PC-3 (cell line): ENCODE results near the gene ATP8A2. TPM values are rescaled to one million over a fixed set of nuclear protein-coding genes. Genes with fewer than 3 reads are reported as not detected.
"Not testable (repeated sequence)": the region's sequence is repeated elsewhere in the genome, so short reads cannot be mapped to it uniquely, and the experiment has no call there.

Source experiments
- ATAC-seq: fragments of 200-7000 bp; cut with Tn5 transposase; 2 replicates; pipeline ENCODE4 v1.9.1; 2020; ENCODE audit warnings: mild to moderate bottlenecking, moderate library complexity
- BruUV-seq: library from RNA; stranded (reverse); fragments of 400-500 nt; replicated peaks from 2 replicates; lab custom pipeline; 2021; lab: Mats Ljungman, UMichigan
- CTCF ChIA-PET: fragments of 300-600 bp; sonication (Branson Sonifier 250); formaldehyde crosslinking; loops from one replicate; lab custom pipeline; 2022; ENCODE audit warnings: antibody characterized with exemption; lab: Charles Lee
- POLR2A ChIA-PET: fragments of 300-600 bp; sonication (Branson Sonifier 250); formaldehyde crosslinking; loops from one replicate; lab custom pipeline; 2022; ENCODE audit warnings: antibody characterized with exemption; ENCODE audit not compliant: unreplicated experiment; lab: Charles Lee
- DNase-seq: peaks from one replicate; pipeline ENCODE4 v3.0.0-alpha.2; 2015
- H2AFZ ChIP-seq: fragments of 300-600 bp; sonication (generic); 2 replicates; pipeline ENCODE4 v1.6.0; 2016; ENCODE audit warnings: antibody characterized with exemption, low read length
- H3F3A ChIP-seq: fragments of 300-600 bp; sonication (generic); one replicate; pipeline ENCODE4 v1.6.0; 2017; ENCODE audit warnings: antibody characterized with exemption, low read length, control low read depth, mild to moderate bottlenecking; ENCODE audit not compliant: unreplicated experiment
- H3K27ac ChIP-seq: fragments of 300-600 bp; sonication (generic); 2 replicates; pipeline ENCODE4 v1.5.1; 2016; ENCODE audit warnings: mild to moderate bottlenecking, low read length
- H3K27me3 ChIP-seq: fragments of 300-600 bp; sonication (generic); 2 replicates; pipeline ENCODE4 v1.6.1; 2016; ENCODE audit warnings: low read length, mixed read lengths
- H3K36me3 ChIP-seq: fragments of 300-600 bp; sonication (generic); 2 replicates; pipeline ENCODE4 v1.6.1; 2016; ENCODE audit warnings: low read depth, mixed run types, low read length, mixed read lengths
- H3K4me1 ChIP-seq: fragments of 300-600 bp; sonication (generic); 2 replicates; pipeline ENCODE4 v1.5.1; 2016; ENCODE audit warnings: low read length; ENCODE audit not compliant: insufficient read depth
- H3K4me2 ChIP-seq: fragments of 300-600 bp; sonication (generic); 2 replicates; pipeline ENCODE4 v1.6.0; 2016; ENCODE audit warnings: low read length
- H3K4me3 ChIP-seq: fragments of 300-600 bp; sonication (generic); 2 replicates; pipeline ENCODE4 v1.5.1; 2016; ENCODE audit warnings: mild to moderate bottlenecking, low read length, mixed read lengths
- H3K79me2 ChIP-seq: fragments of 300-600 bp; sonication (generic); 2 replicates; pipeline ENCODE4 v1.6.1; 2017; ENCODE audit warnings: low read length, mixed read lengths
- H3K9ac ChIP-seq: fragments of 300-600 bp; sonication (generic); 2 replicates; pipeline ENCODE4 v1.6.0; 2016; ENCODE audit warnings: mild to moderate bottlenecking, low read length
- H3K9me2 ChIP-seq: fragments of 300-600 bp; sonication (generic); replicated peaks from 2 replicates; pipeline ENCODE4 v1.6.1; 2016; ENCODE audit warnings: mixed run types, low read length, mixed read lengths
- H3K9me3 ChIP-seq: fragments of 300-600 bp; sonication (generic); 2 replicates; pipeline ENCODE4 v1.6.1; 2016; ENCODE audit warnings: low read length, mixed read lengths
- H4K20me1 ChIP-seq: fragments of 300-600 bp; sonication (generic); 2 replicates; pipeline ENCODE4 v1.6.1; 2016; ENCODE audit warnings: low read length, mixed read lengths
- EZH2 ChIP-seq: fragments of 300-600 bp; sonication (generic); IDR thresholded peaks from one replicate; pipeline ENCODE4 v1.6.1; 2017; ENCODE audit warnings: antibody characterized with exemption, mild to moderate bottlenecking, low read length; ENCODE audit not compliant: unreplicated experiment
- EZH2phosphoT487 ChIP-seq: fragments of 300-600 bp; sonication (generic); IDR thresholded peaks from 2 replicates; pipeline ENCODE4 v1.6.1; 2018; ENCODE audit warnings: mild to moderate bottlenecking, antibody characterized with exemption, low read length, borderline replicate concordance
- intact Hi-C: fragments of 100-400 bp; cut with micrococcal nuclease; formaldehyde crosslinking; loops from 2 replicates; pipeline ENCODE4 v1.9.0; 2023
- total RNA-seq: library from RNA; depleted of rRNA; stranded (reverse); fragments of >200 nt; gene quantifications from 2 replicates; pipeline ENCODE4 v1.2.3, GENCODE V29; 2014
- TF ChIP-seq, protein P1 (sequence below): fragments of 300-600 bp; sonication (generic); conservative IDR thresholded peaks from 2 replicates; pipeline ENCODE4 v1.5.1; 2017; ENCODE audit warnings: antibody characterized with exemption, low read depth, mild to moderate bottlenecking, low read length

The ATP8A2 gene
- total RNA-seq, 1 experiment from 2014 or later = 0.04 TPM

DNA sequence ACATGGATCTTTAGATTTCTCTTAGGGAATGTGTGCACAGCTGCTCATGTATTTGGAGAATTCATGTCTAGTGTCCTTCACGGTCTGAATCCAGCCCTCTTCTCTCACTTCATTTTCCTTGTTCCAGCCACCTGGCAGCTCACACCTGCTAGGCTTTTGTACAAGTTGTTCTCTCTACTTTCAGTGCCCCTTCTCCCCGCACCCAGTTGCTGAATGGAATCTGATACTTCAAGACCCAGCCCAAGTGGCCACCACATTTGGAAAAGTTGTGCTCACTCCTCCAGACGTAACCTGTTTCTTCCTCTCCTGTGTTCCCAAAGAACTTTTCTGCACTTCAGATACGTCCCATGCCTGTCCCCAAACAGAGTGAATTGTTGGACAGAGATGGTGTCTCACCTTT lies 444.5 kb downstream of the ATP8A2 start:
- no peak for ATAC-seq
- no peaks in the 10 kb centered on the region for H3F3A ChIP-seq

DNA sequence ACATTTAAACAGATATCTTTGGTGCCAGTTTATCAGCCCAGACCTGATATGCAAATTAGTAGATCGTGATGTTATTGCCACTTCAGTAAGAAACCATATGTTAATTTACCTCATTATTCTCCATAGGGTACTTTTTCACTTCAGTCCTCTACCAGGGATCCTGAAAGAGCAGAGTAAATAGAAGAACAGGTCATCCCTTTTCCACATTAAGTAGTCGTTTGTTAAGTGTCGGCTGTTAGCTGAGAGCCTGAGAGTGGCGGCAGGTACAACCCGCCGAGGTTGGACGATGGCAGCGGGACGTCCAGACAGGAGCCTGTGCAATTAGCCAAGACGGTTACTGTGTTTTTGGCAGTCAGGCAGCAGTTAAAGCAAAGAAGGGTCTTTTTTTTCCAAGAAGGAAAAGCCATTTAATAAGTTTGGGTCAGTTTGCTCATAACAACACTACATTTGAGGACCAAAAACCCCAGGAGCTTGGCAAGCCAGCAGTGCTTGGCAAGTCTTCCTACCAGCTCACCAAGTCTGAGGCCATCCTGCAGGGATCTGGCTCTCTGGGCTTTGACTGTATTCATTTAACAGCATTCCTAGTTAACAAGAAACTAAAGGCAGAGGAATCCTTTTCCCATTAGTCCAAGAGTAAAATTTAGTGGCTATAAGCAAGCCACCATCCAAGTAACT lies 448.2 kb downstream of the ATP8A2 start:
- ChIA-PET POLR2A (no interaction called here), CTCF (no interaction called here)
- no peaks in the 10 kb centered on the region for H3F3A ChIP-seq
- H3K27ac ChIP-seq = no peak overlapping the region
- no peak for ATAC-seq
- H3K9me2 ChIP-seq = no peaks in the 10 kb centered on the region
- no peak overlapping the region for H2AFZ ChIP-seq
- no peak overlapping the region for H3K9ac ChIP-seq
- no peaks in the 10 kb centered on the region for H3K27me3 ChIP-seq
- no peaks in the 10 kb centered on the region for H3K4me1 ChIP-seq
- no peak for DNase-seq
- H3K79me2 ChIP-seq = no peaks in the 10 kb centered on the region
- no peaks in the 10 kb centered on the region for H4K20me1 ChIP-seq
- H3K36me3 ChIP-seq = no peaks in the 10 kb centered on the region
- H3K4me3 ChIP-seq = no peak overlapping the region
- BruUV-seq = no TSS peak
- H3K9me3 ChIP-seq = no peaks in the 10 kb centered on the region
- TF ChIP-seq, protein P1, sequence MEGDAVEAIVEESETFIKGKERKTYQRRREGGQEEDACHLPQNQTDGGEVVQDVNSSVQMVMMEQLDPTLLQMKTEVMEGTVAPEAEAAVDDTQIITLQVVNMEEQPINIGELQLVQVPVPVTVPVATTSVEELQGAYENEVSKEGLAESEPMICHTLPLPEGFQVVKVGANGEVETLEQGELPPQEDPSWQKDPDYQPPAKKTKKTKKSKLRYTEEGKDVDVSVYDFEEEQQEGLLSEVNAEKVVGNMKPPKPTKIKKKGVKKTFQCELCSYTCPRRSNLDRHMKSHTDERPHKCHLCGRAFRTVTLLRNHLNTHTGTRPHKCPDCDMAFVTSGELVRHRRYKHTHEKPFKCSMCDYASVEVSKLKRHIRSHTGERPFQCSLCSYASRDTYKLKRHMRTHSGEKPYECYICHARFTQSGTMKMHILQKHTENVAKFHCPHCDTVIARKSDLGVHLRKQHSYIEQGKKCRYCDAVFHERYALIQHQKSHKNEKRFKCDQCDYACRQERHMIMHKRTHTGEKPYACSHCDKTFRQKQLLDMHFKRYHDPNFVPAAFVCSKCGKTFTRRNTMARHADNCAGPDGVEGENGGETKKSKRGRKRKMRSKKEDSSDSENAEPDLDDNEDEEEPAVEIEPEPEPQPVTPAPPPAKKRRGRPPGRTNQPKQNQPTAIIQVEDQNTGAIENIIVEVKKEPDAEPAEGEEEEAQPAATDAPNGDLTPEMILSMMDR = no peak
- TF ChIP-seq EZH2phosphoT487 (no peak), EZH2 (no peak)
- H3K4me2 ChIP-seq = no peak overlapping the region
- intact Hi-C loops = loop anchor here (10.0 kb wide), 1 partner anchor 245 kb away; no protein-coding TSS in a partner anchor

More for the DNA sequence above, 444.5 kb downstream of the ATP8A2 start:
- ChIA-PET POLR2A (no interaction called here), CTCF (no interaction called here)
- H3K4me2 ChIP-seq = no peak overlapping the region
- H3K4me1 ChIP-seq = no peaks in the 10 kb centered on the region
- H3K9me3 ChIP-seq = no peaks in the 10 kb centered on the region
- no peaks in the 10 kb centered on the region for H4K20me1 ChIP-seq
- no peak for DNase-seq
- TF ChIP-seq EZH2 (no peak), EZH2phosphoT487 (no peak)
- TF ChIP-seq, protein P1 = no peak
- no TSS peak for BruUV-seq
- no peaks in the 10 kb centered on the region for H3K9me2 ChIP-seq
- intact Hi-C loops = no loop called here
- H3K79me2 ChIP-seq = no peaks in the 10 kb centered on the region
- H3K27me3 ChIP-seq = no peaks in the 10 kb centered on the region
- no peak overlapping the region for H2AFZ ChIP-seq
- no peak overlapping the region for H3K4me3 ChIP-seq
- no peak overlapping the region for H3K27ac ChIP-seq
- no peak overlapping the region for H3K9ac ChIP-seq
- no peaks in the 10 kb centered on the region for H3K36me3 ChIP-seq

DNA sequence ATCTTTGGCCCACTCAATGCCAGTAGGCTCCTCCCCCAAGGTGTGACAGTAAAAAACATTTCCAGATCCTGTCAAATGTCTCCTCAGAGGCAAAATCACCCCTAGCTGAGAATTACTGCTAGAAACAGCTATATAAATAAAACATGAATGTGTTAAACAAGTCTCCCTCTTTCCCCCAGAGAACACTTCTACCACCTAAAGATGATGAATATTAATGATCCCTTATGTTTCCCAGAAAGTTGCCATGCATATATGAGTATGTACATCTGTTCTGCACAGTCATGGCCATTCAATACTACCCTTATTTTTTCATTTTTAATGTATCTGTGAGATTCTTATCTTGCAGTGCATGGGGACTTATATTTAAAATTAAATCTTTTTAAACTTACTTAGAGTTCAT lies 450.0 kb downstream of the ATP8A2 start:
- H3K27ac ChIP-seq = no peak overlapping the region
- no peaks in the 10 kb centered on the region for H4K20me1 ChIP-seq
- H3K36me3 ChIP-seq = no peaks in the 10 kb centered on the region
- no peak overlapping the region for H3K4me2 ChIP-seq
- no peak for TF ChIP-seq EZH2phosphoT487
- TF ChIP-seq EZH2 = no peak
- TF ChIP-seq, protein P1 = no peak
- H2AFZ ChIP-seq = no peak overlapping the region
- no peaks in the 10 kb centered on the region for H3K9me2 ChIP-seq
- no peaks in the 10 kb centered on the region for H3K27me3 ChIP-seq
- H3K79me2 ChIP-seq = no peaks in the 10 kb centered on the region
- no peaks in the 10 kb centered on the region for H3K4me1 ChIP-seq
- intact Hi-C loops = loop anchor here (10.0 kb wide), 1 partner anchor 247 kb away; no protein-coding TSS in a partner anchor
- H3K9me3 ChIP-seq = no peaks in the 10 kb centered on the region
- ChIA-PET CTCF (no interaction called here), POLR2A (no interaction called here)
- ATAC-seq (no peak), DNase-seq (no peak)
- H3K4me3 ChIP-seq = no peak overlapping the region
- H3F3A ChIP-seq = no peaks in the 10 kb centered on the region
- BruUV-seq = no TSS peak
- H3K9ac ChIP-seq = no peak overlapping the region

DNA sequence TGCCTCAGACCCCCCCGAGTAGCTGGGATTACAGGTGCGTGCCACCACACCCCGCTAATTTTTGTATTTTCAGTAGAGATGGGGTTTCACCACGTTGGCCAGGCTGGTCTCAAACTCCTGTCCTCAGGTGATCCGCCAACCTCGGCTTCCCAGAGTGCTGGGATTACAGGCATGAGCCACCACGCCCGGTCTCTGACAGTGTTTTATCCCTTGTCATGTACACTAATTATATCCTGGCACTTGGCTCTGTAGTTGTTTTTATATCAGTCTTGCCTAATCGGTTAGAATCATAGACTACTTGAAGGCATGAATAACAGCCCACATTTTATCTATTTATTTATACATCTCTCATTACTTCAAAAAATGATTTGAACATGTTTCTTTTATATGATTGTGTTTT lies 455.4 kb downstream of the ATP8A2 start:
- H3K4me1 ChIP-seq, POLR2A ChIA-PET: not testable (repeated sequence)
- intact Hi-C loops = loop anchor here (10.0 kb wide), 1 partner anchor 252 kb away; no protein-coding TSS in a partner anchor

More for the DNA sequence above, 455.4 kb downstream of the ATP8A2 start:
- BruUV-seq, H3F3A ChIP-seq, H2AFZ ChIP-seq, CTCF ChIA-PET, H3K4me3 ChIP-seq, DNase-seq, H4K20me1 ChIP-seq, H3K27me3 ChIP-seq, H3K4me2 ChIP-seq, ATAC-seq, H3K79me2 ChIP-seq, H3K9me3 ChIP-seq, H3K36me3 ChIP-seq, H3K9me2 ChIP-seq, H3K9ac ChIP-seq, H3K27ac ChIP-seq: not testable (repeated sequence)
